ENCODE results near the gene WNK1.

DNA sequence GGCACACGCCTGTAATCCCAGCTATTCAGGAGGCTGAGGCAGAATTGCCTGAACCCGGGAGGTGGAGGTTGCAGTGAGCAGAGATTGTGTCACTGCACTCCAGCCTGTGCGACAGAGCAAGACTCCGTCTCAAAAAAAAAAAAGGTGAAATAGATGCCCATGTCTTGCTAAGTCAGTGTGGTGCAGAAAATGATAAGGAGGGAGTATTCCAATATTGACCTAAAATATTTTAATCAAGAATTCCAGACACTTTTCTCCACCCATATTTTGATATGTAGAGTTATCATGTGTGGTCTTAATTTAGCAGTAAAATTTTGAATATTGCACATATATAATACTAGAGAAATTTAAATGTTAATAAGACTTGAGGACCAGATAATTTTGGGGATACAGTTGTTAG, 57.7 kb downstream of the WNK1 start:
- TF ChIP-seq, protein P1, sequence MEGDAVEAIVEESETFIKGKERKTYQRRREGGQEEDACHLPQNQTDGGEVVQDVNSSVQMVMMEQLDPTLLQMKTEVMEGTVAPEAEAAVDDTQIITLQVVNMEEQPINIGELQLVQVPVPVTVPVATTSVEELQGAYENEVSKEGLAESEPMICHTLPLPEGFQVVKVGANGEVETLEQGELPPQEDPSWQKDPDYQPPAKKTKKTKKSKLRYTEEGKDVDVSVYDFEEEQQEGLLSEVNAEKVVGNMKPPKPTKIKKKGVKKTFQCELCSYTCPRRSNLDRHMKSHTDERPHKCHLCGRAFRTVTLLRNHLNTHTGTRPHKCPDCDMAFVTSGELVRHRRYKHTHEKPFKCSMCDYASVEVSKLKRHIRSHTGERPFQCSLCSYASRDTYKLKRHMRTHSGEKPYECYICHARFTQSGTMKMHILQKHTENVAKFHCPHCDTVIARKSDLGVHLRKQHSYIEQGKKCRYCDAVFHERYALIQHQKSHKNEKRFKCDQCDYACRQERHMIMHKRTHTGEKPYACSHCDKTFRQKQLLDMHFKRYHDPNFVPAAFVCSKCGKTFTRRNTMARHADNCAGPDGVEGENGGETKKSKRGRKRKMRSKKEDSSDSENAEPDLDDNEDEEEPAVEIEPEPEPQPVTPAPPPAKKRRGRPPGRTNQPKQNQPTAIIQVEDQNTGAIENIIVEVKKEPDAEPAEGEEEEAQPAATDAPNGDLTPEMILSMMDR (IDR thresholded peaks at IDR 0.05): no peak
- TF ChIP-seq POLR2A (IDR thresholded peaks at IDR 0.05): no peak

Data from heart left ventricle (tissue), 13 donors.